ENCODE data around the gene PCBP1.
"Not testable (repeated sequence)": the region's sequence is repeated elsewhere in the genome, so short reads cannot be mapped to it uniquely, and the experiment has no call there.

The PCBP1 gene

DNA sequence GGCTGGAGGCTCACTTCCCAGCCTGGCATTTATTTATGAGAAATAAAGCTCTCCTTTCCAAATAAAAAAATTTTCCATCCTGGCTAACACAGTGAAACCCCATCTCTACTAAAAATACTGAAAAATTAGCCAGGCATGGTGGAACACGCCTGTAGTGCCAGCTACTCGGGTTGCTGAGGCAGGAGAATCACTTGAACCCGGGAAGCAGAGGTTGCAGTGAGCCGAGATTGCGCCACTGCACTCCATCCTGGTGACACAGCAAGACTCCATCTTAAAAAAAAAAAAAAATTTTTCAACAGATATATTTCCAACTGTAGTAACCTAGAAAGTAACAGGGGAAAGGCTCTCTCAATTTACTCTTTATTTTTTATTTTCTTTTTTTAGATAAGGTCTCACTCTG lies 6.1 kb upstream of the PCBP1 start:
- DNase-seq (ENCODE audit: low read depth) = no peak

DNA sequence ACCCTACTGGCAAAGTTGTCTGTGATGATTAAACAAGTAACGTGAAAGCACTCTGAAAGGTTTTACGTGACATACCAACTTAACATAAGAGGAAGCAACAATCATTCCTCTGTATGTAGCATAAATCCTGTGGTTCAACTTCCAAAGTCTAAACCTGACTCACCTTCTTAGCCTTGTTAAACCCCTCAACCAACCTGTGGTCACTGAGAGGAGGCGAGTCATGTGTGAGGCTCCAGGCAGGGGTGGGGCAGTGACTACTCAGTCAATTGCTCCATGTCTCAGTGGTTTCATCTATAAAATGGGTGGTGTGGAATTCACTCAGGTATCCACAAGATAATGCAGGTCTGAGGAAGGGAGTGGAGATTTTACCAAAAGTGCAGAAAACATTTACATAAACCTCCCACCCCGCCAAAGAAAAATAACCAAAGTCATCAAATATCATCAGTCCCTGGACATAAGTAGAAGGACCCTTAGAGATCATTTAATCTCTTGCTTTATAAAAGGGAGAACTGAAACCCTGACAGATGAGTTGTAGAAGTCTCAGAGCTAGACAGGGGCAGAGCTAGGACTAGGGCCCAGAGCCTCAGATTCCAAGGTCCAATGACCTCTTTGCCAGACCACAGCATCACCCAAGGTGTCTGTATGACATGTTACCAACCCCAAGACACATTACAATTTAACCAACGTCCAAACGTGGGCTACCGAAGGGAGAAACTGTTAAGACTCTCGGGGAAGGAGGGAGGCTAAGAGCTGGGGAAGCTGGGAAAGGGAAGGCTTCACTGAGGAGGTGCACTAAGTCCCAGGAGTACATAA lies 3.7 kb upstream of the PCBP1 start:
- DNase-seq (ENCODE audit: low read depth) = no peak

DNA sequence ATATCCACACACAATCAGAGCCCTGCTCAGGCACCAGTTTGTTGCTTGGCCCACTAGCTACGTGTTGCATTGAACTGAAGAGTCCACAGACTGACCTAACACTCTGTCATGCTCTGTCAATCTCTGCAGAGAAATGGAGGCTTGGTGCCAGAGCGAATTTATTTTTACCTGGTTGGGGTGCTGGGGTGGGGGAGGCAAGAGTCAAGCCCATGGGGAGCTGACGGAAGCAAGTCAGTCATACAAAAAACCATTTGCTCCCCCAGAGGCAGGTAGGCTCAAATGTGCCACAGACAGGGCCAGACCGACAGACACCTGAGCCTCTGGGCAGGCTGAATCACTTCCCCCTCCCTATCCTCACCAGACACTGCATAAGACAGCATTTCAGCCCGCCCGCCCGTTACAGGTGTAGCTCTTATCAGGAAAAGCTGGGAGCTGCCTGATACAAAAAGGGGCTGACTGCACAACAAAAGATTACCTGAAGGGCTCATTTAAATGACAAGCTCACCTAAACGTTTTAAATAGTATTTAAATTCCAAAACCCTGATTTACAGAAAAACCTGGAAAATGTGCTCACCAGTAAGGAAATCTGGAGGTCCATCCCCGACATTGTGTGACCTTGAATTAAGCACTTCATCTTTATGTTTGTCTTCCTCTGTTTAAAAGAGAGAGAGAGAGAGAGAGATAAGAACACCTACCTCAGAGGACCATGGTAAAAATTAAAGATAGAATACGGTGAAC lies 2.1 kb upstream of the PCBP1 start:
- DNase-seq (ENCODE audit: low read depth) = peak; percentile 38

DNA sequence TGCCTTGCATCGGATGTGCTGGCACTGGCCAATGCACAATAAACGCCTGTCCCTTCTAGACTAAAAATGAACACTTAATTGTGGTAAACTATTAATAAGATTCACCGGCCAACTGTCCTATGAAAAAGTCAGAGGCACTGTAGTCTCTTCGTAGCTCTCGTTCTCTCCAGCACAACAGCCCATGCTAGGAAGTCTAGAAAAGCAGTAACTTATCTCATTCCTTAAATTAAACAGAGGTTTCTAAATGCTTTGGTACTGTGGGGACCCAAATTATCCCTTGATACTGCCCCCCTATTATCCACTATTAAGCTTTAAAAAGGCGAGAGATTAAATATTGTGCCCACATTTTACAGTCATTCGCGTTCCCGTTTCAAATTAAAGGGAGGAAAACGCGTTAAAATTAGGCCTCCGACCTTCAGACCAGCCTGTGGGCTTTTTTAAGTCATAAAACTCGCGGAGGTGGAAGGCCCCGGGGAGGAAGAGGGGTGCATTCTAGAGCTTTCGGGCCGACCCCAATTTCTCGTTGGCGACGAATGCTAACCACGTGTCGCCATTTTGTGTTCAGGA lies 1.5 kb upstream of the PCBP1 start:
- no peak for DNase-seq (ENCODE audit: low read depth)

DNA sequence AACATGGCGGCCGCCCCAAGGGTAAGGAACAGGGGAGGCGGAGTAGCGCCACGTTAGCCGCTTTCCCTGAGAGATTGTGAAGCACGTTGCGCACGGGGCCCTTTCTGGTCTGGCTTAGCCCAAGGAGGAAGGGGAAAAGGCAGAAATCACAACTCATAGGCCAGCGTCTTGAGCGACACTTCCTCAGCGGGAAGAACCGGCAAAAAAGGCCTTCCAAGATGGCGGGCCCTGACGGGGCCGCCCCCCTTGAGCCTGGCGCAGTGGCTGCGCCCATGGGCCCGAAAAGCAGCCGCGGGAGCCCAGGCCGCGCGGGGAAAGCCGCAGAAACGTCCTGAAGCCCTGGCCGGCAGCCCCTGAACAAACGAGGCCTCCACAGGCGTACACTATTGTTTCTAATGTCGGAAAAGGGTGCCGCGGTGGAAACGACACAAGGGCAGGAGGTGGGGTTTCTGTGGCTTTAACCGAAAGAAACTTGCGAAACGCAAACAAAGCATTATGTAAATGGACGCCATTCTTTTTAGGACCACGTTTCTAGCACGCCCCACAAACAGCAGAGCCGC lies 919 bp upstream of the PCBP1 start:
- DNase-seq (ENCODE audit: low read depth) = peak; percentile 50

DNA sequence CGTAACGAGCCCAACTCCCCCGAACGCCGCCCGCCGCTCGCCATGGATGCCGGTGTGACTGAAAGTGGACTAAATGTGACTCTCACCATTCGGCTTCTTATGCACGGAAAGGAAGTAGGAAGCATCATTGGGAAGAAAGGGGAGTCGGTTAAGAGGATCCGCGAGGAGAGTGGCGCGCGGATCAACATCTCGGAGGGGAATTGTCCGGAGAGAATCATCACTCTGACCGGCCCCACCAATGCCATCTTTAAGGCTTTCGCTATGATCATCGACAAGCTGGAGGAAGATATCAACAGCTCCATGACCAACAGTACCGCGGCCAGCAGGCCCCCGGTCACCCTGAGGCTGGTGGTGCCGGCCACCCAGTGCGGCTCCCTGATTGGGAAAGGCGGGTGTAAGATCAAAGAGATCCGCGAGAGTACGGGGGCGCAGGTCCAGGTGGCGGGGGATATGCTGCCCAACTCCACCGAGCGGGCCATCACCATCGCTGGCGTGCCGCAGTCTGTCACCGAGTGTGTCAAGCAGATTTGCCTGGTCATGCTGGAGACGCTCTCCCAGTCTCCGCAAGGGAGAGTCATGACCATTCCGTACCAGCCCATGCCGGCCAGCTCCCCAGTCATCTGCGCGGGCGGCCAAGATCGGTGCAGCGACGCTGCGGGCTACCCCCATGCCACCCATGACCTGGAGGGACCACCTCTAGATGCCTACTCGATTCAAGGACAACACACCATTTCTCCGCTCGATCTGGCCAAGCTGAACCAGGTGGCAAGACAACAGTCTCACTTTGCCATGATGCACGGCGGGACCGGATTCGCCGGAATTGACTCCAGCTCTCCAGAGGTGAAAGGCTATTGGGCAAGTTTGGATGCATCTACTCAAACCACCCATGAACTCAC lies 673 bp downstream of the PCBP1 start:
- DNase-seq (ENCODE audit: low read depth) = no peak

DNA sequence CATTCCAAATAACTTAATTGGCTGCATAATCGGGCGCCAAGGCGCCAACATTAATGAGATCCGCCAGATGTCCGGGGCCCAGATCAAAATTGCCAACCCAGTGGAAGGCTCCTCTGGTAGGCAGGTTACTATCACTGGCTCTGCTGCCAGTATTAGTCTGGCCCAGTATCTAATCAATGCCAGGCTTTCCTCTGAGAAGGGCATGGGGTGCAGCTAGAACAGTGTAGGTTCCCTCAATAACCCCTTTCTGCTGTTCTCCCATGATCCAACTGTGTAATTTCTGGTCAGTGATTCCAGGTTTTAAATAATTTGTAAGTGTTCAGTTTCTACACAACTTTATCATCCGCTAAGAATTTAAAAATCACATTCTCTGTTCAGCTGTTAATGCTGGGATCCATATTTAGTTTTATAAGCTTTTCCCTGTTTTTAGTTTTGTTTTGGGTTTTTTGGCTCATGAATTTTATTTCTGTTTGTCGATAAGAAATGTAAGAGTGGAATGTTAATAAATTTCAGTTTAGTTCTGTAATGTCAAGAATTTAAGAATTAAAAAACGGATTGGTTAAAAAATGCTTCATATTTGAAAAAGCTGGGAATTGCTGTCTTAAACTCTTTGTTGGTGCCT lies 1.4 kb downstream of the PCBP1 start:
- no peak for DNase-seq (ENCODE audit: low read depth)

DNA sequence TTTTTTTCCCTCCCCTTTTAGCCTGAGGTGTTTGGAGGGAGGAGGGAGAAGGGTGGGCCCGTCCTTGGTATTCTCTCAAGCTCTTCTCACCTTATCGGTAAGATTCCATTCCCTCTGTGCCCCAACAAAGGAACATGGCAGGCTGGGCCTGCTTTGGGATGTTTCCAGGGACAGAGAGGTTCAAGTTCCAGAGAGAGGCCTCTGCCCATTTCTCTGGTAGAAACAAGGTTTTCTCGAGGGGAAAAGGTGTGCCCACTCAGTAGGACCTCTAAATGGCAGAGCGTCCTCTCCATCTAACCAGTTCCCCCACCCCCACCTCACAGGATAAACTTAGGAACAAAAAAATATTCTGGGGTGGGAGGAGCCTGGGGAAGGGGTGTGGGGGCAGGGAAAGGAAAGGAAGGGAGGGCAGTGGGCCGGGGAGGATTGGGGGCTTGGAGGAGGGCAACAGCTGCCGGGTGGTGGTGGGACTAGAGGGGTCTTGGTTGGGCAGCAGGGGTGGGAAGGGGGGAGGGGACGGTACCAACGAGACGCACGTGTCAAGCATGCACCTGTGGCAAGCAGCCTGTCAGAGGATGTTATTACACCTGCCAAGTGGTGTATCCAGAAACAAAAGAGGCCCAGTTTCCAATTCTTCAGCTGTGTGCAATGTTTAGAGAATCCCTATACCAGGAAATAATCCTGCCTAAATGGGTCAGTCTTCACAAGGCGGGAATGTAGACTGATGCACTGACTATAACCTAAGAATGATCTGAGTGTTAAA lies 2.1 kb downstream of the PCBP1 start:
- DNase-seq (ENCODE audit: low read depth) = no peak

DNA sequence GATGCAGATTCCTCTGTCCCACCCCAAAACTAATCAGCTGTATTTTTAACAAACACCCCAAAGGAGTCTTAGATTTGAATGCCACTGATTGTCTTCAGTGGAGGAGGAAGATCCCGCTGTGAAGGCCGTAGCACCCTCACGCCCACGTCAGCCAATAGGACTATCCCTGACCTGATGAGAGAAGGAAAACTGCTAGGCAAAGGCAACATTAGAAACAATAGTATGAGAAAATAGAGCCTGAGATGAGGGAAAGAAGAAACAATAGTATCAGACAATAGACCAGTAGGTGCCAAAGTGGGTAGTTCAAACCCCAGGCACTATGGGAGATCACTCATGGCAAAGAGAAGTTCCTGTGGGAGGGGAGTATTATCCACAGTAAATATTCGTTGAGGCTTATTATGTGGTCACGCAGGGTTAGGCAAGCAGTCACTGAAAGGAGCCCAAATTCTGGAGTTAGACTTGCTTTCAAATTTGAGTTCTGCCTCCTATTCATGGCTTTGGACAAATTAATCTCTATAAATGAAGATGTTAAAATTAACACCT lies 2.8 kb downstream of the PCBP1 start:
- DNase-seq (ENCODE audit: low read depth) = no peak

DNA sequence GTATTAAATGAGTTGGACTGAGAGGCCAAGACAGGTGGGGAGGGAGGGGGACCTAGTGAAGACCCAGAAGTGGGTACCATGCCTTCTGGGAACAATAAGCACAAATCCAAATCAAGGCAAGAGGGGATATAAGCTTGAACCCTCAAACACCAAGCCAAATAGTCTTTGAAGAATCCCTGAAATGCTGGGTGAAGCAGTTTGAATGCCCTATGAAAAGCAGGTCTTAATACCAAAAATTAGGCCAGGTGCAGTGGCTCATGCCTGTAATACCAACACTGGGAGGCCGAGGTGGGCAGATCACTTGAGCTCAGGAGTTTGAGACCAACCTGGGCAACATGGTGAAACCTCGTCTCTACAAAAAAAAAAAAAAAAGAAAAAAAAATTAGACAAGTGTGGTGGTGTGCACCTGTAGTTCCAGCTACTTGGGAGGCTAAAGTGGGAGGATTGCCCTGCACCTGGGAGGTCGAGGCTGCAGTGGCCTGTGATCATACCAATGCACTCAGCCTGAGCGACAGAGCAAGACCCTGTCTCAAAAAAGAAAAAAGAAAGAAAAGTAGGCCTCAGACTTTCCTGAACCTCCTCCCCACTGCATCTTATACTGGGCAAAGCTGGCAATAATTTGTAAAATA lies 3.5 kb downstream of the PCBP1 start:
- DNase-seq (ENCODE audit: low read depth) = no peak

DNA sequence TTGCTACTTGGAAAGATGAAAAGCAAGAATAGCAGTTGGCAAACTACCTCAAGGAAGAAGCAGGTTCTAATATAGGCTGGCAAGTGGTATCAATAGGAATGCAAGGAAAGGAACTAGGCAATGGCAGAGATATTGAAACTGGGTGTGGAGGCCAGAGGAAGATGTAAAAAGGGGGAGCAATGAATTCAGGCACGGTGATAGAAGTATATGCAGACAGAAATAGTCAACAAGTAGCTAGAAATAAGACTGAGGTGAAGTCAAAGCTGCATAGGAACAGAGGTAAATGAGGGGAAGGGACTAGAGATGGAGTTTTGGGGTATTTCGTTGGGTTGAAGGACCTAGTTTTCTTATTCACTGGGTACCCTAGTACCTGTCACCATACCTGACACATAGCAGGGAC lies 4.1 kb downstream of the PCBP1 start:
- DNase-seq (ENCODE audit: low read depth) = no peak

DNA sequence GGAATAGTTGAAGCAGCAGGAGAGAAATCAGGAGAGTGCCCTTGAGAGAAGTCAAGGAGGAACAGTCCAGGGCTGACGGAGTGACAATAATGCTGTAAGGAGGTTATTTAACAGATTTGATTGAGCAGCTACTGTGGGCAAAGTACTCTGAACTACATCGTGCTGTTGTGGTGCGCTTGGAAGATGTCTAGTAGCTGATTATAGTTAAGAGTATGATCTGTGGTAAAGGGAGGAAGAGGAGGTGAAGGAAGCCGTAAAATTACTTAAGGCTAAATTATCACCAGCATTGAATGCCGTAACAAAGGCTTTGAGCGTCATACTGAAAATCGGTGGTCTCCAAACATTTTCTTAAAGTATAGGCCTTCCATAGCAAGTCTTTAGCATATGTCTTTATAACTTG lies 4.5 kb downstream of the PCBP1 start:
- DNase-seq (ENCODE audit: low read depth) = no peak

DNA sequence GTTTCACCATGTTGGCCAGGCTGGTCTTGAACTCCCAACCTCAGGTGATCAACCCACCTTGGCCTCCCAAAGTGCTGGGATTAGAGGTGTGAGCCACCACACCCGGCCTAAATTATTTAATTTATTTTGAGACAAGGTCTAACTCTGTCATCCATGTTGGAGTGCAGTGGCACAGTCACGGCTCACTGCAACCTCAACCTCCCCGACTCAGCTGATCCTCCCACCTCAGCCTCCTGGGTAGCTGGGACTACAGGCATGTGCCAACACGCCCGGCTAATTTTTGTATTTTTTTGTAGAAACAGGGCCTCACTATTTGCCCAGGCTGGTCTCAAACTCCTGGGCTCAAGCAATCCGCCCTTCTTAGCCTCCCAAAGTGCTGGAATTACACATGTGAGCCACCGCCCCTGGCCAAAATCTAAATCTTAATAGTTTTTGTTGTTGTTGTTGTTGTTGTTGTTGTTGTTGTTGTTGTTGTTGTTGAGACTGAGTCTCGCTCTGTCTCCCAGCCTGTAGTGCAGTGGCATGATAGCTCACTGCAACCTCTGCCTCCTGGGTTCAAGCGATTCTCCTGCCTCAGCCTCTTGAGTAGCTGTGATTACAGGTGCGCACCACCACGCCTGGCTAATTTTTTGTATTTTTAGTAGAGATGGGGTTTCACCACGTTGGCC lies 5.4 kb downstream of the PCBP1 start:
- not testable (repeated sequence) for DNase-seq (ENCODE audit: low read depth)

DNA sequence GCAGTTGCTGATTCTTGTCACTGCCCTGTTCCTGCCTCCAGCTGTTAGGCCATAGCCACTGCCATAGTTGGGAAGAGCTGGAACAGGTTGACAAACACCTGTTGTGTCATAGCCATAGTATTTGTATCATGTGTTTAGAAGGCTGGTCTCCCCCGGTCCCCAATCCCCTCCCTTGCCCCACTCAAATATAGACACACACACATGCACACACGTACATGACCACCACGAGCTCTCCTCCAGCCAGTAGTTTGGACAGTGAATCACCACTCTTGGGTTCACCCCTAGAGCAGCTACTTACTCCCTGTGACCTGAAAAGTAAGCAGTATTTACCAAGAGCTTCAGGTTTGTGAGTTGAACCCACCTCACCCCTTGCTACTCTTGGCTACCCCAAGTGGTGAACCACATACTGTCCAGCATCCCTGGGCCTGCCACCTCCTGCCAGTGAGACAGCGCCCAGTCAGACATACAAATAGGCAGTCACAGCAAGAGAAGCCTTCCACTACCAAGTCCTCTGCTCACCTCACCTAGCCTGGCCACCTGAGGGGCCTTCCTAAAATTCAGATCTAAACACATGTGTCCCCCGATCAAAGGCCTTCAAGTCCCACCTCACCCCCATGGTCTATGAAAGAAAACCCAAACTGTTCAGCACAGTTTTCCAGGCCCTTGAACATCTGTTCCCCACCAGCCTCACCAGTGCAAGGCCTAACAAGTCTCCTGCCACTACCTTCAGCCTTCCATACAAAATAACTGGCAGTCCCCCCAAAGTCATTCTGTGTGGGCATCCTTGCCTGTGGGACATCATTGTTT lies 7.1 kb downstream of the PCBP1 start:
- no peak for DNase-seq (ENCODE audit: low read depth)

DNA sequence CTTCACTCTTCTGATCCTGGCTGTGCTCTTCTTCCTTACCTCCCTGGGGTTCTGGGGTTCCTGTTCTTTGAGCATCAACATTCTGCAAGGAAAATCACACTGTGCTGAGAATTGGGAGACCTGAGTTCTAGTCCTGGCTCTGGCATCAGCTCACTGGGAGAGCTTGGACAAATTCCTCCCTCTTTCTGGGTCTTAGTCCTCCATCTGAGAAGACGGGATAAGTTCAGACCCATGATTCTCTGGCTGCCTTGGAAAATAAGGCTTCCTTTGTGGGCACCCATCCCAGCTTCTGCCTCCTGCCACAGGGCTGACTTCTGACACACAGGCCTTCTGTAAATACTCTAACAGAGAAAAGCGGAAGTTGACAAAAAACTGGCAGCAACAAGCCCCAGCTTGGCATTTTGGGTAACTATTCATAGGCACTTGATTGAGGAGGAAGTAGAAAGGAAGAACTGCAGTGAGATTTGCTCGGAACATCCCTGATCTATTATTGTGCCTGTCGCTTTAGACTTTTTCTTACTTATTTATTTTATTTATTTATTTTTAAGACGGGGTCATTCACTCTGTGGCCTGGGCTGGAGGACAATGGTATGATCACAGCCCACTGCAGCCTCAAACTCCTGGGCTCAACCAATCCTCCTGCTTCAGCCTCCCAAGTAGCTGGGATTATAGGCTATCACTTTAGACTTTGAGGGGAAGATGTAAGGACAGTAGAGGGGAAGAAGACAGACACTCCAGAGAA lies 7.9 kb downstream of the PCBP1 start:
- no peak for DNase-seq (ENCODE audit: low read depth)

DNA sequence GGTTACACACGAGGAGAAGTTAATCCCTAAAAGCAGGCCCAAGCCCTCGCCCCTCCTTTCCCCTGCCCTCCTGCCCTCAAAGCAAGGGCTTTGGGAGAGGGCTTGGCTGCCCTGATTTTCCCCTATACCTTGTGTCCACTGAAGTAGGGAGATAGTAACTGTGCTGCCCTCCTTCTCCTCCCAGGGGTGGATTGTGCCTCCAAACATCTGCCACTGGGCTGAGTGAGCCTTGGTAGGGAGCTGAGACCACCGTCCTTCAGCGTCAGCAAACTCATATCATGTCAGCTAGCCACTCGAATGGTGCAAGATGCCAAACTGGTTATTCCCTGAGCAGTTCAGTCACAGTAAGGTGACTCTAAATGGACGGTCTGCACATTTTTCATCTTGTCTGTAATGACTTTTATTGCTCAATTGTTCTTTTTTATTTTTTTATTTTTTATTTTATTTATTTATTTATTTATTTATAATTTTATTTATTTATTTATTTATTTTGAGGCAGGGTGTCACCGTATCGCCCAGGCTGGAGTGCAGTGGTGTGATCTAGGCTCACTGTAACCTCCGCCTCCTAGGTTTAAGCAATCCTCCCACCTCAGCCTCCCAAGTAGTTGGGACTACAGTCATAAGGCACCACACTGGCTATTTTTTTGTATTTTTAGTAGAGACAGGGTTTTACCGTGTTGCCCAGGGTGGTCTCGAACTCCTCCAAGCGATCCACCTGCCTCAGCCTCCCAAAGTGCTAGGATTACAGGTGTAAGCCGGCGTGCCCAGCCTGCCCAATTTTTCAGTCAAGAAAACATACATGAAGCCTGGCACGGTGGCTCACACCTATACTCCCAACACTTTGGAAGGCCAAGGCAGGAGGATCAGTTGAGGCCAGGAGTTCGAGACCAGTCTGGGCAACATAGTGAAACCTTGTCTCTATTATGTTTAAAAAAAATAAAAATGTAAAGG lies 8.7 kb downstream of the PCBP1 start:
- DNase-seq (ENCODE audit: low read depth) = no peak

DNA sequence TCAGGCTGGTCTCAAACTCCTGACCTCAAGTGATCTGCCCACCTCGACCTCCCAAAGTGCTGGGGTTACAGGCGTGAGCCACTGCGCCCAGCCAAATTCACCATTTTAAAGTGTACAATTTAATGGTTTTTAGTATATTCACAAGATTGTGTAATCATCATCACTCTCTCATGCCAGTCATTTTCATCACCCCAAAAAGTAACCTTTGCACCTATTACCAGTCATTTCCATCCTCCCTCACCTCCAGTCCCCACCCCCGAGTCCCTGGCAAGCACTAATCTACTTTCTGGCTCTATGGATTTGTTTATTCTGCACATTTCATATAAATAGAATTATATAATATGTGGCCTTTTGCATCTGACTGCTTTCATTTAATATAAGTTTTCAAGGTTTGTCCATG lies 10.8 kb downstream of the PCBP1 start:
- no peak for DNase-seq (ENCODE audit: low read depth)
